HepG2 (cell line): ENCODE measurements around the gene SULT2B1. TPM values are rescaled to one million over a fixed set of nuclear protein-coding genes. Genes with fewer than 3 reads are reported as not detected.

Source experiments
- CENPX ChIP-seq: sonication (generic); formaldehyde crosslinking; IDR thresholded peaks from 2 replicates; pipeline ENCODE4 v1.9.0; 2021; ENCODE audit warnings: mild to moderate bottlenecking, missing genetic modification reagents, moderate library complexity
- E2F5 ChIP-seq: sonication (generic); formaldehyde crosslinking; conservative IDR thresholded peaks from 2 replicates; pipeline ENCODE4 v1.4.0; 2020; ENCODE audit warnings: missing genetic modification reagents
- GZF1 ChIP-seq: sonication (generic); formaldehyde crosslinking; IDR thresholded peaks from 2 replicates; pipeline ENCODE4 v1.5.1; 2020; ENCODE audit warnings: mild to moderate bottlenecking, missing genetic modification reagents
- HOXA3 ChIP-seq: sonication (generic); formaldehyde crosslinking; IDR thresholded peaks from 2 replicates; pipeline ENCODE4 v1.5.0; 2020; ENCODE audit warnings: missing genetic modification reagents
- KDM4B ChIP-seq: sonication (generic); formaldehyde crosslinking; IDR thresholded peaks from 2 replicates; pipeline ENCODE4 v1.4.0; 2020; ENCODE audit warnings: missing genetic modification reagents
- PAWR ChIP-seq: sonication (generic); formaldehyde crosslinking; IDR thresholded peaks from 2 replicates; pipeline ENCODE4 v1.4.0; 2020; ENCODE audit warnings: missing genetic modification reagents, mild to moderate bottlenecking, borderline replicate concordance
- RNF2 ChIP-seq: fragments of 450-650 bp; conservative IDR thresholded peaks from 2 replicates; pipeline ENCODE4 v1.6.1; 2016; ENCODE audit warnings: low read depth
- RXRA ChIP-seq: sonication (generic); formaldehyde crosslinking; IDR thresholded peaks from 2 replicates; pipeline ENCODE4 v1.5.1; 2020; ENCODE audit warnings: missing genetic modification reagents
- SALL1 ChIP-seq: sonication (generic); formaldehyde crosslinking; IDR thresholded peaks from 2 replicates; pipeline ENCODE4 v1.8.0; 2022; ENCODE audit warnings: mild to moderate bottlenecking, missing genetic modification reagents
- WIZ ChIP-seq: sonication (generic); formaldehyde crosslinking; IDR thresholded peaks from 2 replicates; pipeline ENCODE4 v1.5.1; 2020; ENCODE audit warnings: mild to moderate bottlenecking, missing genetic modification reagents
- YEATS4 ChIP-seq: sonication (generic); formaldehyde crosslinking; IDR thresholded peaks from 2 replicates; pipeline ENCODE4 v1.4.0; 2020; ENCODE audit warnings: missing genetic modification reagents, borderline replicate concordance
- ZFP36L2 ChIP-seq: sonication (generic); formaldehyde crosslinking; IDR thresholded peaks from 2 replicates; pipeline ENCODE4 v1.4.0; 2020; ENCODE audit warnings: missing genetic modification reagents
- ZFP37 ChIP-seq: sonication (generic); formaldehyde crosslinking; IDR thresholded peaks from 2 replicates; pipeline ENCODE4 v1.4.0; 2020; ENCODE audit warnings: missing genetic modification reagents, borderline replicate concordance
- ZFP82 ChIP-seq: sonication (generic); formaldehyde crosslinking; IDR thresholded peaks from 2 replicates; pipeline ENCODE4 v1.5.1; 2020; ENCODE audit warnings: mild to moderate bottlenecking, missing genetic modification reagents, borderline replicate concordance
- ZGPAT ChIP-seq: IDR thresholded peaks from 2 replicates; pipeline ENCODE4 v1.6.1; 2016; ENCODE audit warnings: mild to moderate bottlenecking
- ZMAT3 ChIP-seq: sonication (generic); formaldehyde crosslinking; conservative IDR thresholded peaks from 2 replicates; pipeline ENCODE4 v1.7.0; 2021; ENCODE audit warnings: missing genetic modification reagents
- ZNF251 ChIP-seq: sonication (generic); formaldehyde crosslinking; IDR thresholded peaks from 2 replicates; pipeline ENCODE4 v1.9.0; 2021; ENCODE audit warnings: mild to moderate bottlenecking, missing genetic modification reagents
- ZNF605 ChIP-seq: sonication (generic); formaldehyde crosslinking; IDR thresholded peaks from 2 replicates; pipeline ENCODE4 v1.8.0; 2022; ENCODE audit warnings: mild to moderate bottlenecking, missing genetic modification reagents
- ZNF670 ChIP-seq: sonication (generic); formaldehyde crosslinking; IDR thresholded peaks from 2 replicates; pipeline ENCODE4 v1.8.0; 2022; ENCODE audit warnings: mild to moderate bottlenecking, missing genetic modification reagents, borderline replicate concordance
- ZNF891 ChIP-seq: sonication (generic); formaldehyde crosslinking; IDR thresholded peaks from 2 replicates; pipeline ENCODE4 v1.5.0; 2020; ENCODE audit warnings: mild to moderate bottlenecking, missing genetic modification reagents
- polyA plus RNA-seq, 8 experiments: library from polyadenylated mRNA; depleted of rRNA in 3 of 8; stranded (reverse) in 7 of 8; unstranded in 1 of 8; fragments of >200 nt; fragmentation: Illumina TruSeq in 4 of 8; extraction: Trizol in 4 of 8; gene quantifications; 2 replicates each; pipeline versions ENCODE4 v1.2.1 to v1.2.3, GENCODE V29; 2011 to 2016; ENCODE audit warnings: low read depth in 4 of 8, missing spikeins in 1 of 8, mixed read lengths in 1 of 8; ENCODE audit not compliant: insufficient read depth in 1 of 8
- total RNA-seq, 5 experiments: library from RNA; depleted of rRNA; stranded (reverse); fragments of >200 nt; fragmentation: Illumina TruSeq; extraction: Trizol; gene quantifications; 2 replicates each; pipeline ENCODE4 v1.2.3, GENCODE V29; 2016; ENCODE audit warnings: low read depth in 1 of 5
- TF ChIP-seq, protein P1 (sequence below): sonication (generic); formaldehyde crosslinking; IDR thresholded peaks from 2 replicates; pipeline ENCODE4 v1.4.0; 2020; ENCODE audit warnings: missing genetic modification reagents
- TF ChIP-seq, protein P2 (sequence below): IDR thresholded peaks from 2 replicates; pipeline ENCODE4 v1.6.1; 2016; ENCODE audit warnings: mild to moderate bottlenecking, missing biosample characterization, missing genetic modification reagents
- TF ChIP-seq, protein P3 (sequence below): sonication (generic); formaldehyde crosslinking; IDR thresholded peaks from 2 replicates; pipeline ENCODE4 v1.4.0; 2020; ENCODE audit warnings: mild to moderate bottlenecking, missing genetic modification reagents

Gene SULT2B1
- total and polyA plus RNA-seq, 2 of the 13 experiments (the other 11 are each of a cell fraction or from before 2014, with no cell fraction given), result 0.13 TPM; not detected in 1

DNA sequence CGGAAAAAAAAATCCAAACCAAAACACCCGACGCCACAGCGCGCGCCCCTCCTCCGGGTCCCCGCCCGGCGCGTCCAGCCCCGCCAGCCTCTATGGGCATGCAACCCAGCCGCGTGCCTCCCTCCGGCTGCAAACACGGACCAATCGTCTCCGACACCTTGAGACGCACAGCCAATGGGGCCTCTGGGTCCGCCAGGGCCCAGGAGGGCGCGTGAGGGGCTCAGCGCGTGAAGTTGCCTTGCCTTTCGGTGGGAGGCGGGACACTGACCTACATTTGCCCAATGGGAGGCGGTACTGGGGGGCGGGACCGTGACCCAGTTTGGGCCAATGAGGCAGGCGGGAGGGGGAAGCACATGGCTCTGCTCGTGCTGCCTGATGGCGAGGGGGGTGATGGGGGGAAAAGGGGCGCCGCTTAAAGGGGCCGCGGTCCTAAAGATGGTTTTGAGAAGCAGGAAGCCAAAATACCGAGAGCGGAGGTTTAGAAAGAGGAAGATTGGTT, 85.5 kb downstream of the SULT2B1 start (continued):
- TF ChIP-seq, protein P1, sequence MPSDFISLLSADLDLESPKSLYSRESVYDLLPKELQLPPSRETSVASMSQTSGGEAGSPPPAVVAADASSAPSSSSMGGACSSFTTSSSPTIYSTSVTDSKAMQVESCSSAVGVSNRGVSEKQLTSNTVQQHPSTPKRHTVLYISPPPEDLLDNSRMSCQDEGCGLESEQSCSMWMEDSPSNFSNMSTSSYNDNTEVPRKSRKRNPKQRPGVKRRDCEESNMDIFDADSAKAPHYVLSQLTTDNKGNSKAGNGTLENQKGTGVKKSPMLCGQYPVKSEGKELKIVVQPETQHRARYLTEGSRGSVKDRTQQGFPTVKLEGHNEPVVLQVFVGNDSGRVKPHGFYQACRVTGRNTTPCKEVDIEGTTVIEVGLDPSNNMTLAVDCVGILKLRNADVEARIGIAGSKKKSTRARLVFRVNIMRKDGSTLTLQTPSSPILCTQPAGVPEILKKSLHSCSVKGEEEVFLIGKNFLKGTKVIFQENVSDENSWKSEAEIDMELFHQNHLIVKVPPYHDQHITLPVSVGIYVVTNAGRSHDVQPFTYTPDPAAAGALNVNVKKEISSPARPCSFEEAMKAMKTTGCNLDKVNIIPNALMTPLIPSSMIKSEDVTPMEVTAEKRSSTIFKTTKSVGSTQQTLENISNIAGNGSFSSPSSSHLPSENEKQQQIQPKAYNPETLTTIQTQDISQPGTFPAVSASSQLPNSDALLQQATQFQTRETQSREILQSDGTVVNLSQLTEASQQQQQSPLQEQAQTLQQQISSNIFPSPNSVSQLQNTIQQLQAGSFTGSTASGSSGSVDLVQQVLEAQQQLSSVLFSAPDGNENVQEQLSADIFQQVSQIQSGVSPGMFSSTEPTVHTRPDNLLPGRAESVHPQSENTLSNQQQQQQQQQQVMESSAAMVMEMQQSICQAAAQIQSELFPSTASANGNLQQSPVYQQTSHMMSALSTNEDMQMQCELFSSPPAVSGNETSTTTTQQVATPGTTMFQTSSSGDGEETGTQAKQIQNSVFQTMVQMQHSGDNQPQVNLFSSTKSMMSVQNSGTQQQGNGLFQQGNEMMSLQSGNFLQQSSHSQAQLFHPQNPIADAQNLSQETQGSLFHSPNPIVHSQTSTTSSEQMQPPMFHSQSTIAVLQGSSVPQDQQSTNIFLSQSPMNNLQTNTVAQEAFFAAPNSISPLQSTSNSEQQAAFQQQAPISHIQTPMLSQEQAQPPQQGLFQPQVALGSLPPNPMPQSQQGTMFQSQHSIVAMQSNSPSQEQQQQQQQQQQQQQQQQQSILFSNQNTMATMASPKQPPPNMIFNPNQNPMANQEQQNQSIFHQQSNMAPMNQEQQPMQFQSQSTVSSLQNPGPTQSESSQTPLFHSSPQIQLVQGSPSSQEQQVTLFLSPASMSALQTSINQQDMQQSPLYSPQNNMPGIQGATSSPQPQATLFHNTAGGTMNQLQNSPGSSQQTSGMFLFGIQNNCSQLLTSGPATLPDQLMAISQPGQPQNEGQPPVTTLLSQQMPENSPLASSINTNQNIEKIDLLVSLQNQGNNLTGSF (CRISPR knock-in tag), result no peak; the same call in 1 of the 2 replicates
- no peak for TF ChIP-seq WIZ (CRISPR knock-in tag)
- TF ChIP-seq PAWR (CRISPR knock-in tag), result 0 out of 2 replicates have a peak, but pooled peaks have one; percentile 28
- TF ChIP-seq CENPX (CRISPR knock-in tag), result no peak
- TF ChIP-seq ZGPAT (CRISPR knock-in tag), result peak; percentile 91
- no peak for TF ChIP-seq ZFP36L2 (CRISPR knock-in tag)
- TF ChIP-seq E2F5, result no peak; the same call in 1 of the 2 replicates
- peak; percentile 95 for TF ChIP-seq ZMAT3 (CRISPR knock-in tag)
- TF ChIP-seq ZFP37 (CRISPR knock-in tag), result peak; percentile 39; the same call in 1 of the 2 replicates
- peak; percentile 23; the same call in 1 of the 2 replicates for TF ChIP-seq ZNF251
- peak; percentile 94 for TF ChIP-seq ZNF605
- TF ChIP-seq RXRA (CRISPR knock-in tag), result peak; percentile 65; the same call in 1 of the 2 replicates
- TF ChIP-seq ZNF891, result no peak
- TF ChIP-seq SALL1 (CRISPR knock-in tag), result peak; percentile 87
- TF ChIP-seq, protein P2, sequence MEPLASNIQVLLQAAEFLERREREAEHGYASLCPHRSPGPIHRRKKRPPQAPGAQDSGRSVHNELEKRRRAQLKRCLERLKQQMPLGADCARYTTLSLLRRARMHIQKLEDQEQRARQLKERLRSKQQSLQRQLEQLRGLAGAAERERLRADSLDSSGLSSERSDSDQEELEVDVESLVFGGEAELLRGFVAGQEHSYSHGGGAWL (CRISPR knock-in tag), result peak; percentile 47; the same call in 1 of the 2 replicates
- no peak; the same call in 1 of the 2 replicates for TF ChIP-seq ZNF670
- 0 out of 2 replicates have a peak, but pooled peaks have one; percentile 19 for TF ChIP-seq YEATS4 (CRISPR knock-in tag)
- TF ChIP-seq ZFP82 (CRISPR knock-in tag), result peak; percentile 88; the same call in 1 of the 2 replicates
- peak; percentile 96 for TF ChIP-seq RNF2
- peak; percentile 66; the same call in 1 of the 2 replicates for TF ChIP-seq GZF1 (CRISPR knock-in tag)
- TF ChIP-seq, protein P3, sequence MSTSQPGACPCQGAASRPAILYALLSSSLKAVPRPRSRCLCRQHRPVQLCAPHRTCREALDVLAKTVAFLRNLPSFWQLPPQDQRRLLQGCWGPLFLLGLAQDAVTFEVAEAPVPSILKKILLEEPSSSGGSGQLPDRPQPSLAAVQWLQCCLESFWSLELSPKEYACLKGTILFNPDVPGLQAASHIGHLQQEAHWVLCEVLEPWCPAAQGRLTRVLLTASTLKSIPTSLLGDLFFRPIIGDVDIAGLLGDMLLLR, result peak; percentile 85; the same call in 1 of the 2 replicates
- TF ChIP-seq KDM4B (CRISPR knock-in tag), result no peak; the same call in 1 of the 2 replicates
- no peak; the same call in 1 of the 2 replicates for TF ChIP-seq HOXA3 (CRISPR knock-in tag)
